Measurements from ENCODE around the gene SLC6A19. TPM values are rescaled to one million over a fixed set of nuclear protein-coding genes. Genes with fewer than 3 reads are reported as not detected.
A peak's percentile ranks its signal among the peaks of the same experiment; 100 is the strongest.

SLC6A19 gene
- total RNA-seq, 3 donors from 2014 or later: 0.08 TPM; not detected in 2

- no peaks in the 10 kb centered on the region for H3K36me3 Mint-ChIP-seq (ENCODE audit: insufficient read depth)
- no peak for ATAC-seq
These were observed 46.4 kb downstream of the SLC6A19 start for GRCh38 chr5:1247811-1248210.

GRCh38 chr5:1249366-1250280 lies 48.2 kb downstream of the SLC6A19 start:
- no peaks in the 10 kb centered on the region for H3K36me3 Mint-ChIP-seq (ENCODE audit: insufficient read depth)
- H3K4me3 Mint-ChIP-seq: no peak overlapping the region
- H3K9me3 Mint-ChIP-seq: no peaks in the 10 kb centered on the region
- DNase-seq (no peak), ATAC-seq (no peak)
- peaks cover 8% of the 10 kb centered on the region for H3K27me3 Mint-ChIP-seq (ENCODE audit: low read depth)
- peaks cover 5% of the 10 kb centered on the region for H3K4me1 Mint-ChIP-seq (ENCODE audit: low read depth)

More at GRCh38 chr5:1247811-1248210, 46.4 kb downstream of the SLC6A19 start:
- no peak overlapping the region for H3K4me3 Mint-ChIP-seq
- peaks cover 2% of the 10 kb centered on the region for H3K4me1 Mint-ChIP-seq (ENCODE audit: low read depth)
- no peaks in the 10 kb centered on the region for H3K9me3 Mint-ChIP-seq
- DNase-seq: no peak
- peaks cover 10% of the 10 kb centered on the region for H3K27me3 Mint-ChIP-seq (ENCODE audit: low read depth)

- no peaks in the 10 kb centered on the region for H3K9me3 Mint-ChIP-seq
- H3K4me1 Mint-ChIP-seq (ENCODE audit: low read depth): peaks cover 20% of the 10 kb centered on the region
- no peak overlapping the region for H3K4me3 Mint-ChIP-seq
- H3K27me3 Mint-ChIP-seq (ENCODE audit: low read depth): peaks cover under 1% of the 10 kb centered on the region
- H3K36me3 Mint-ChIP-seq (ENCODE audit: insufficient read depth): no peaks in the 10 kb centered on the region
- ATAC-seq (no peak), DNase-seq (no peak)
These were observed 50.5 kb downstream of the SLC6A19 start for GRCh38 chr5:1251678-1252580.

GRCh38 chr5:1252681-1253080 lies 51.3 kb downstream of the SLC6A19 start:
- Mint-ChIP-seq H3K27me3 (ENCODE audit: low read depth) (no peaks in the 10 kb centered on the region), H3K4me3 (no peak overlapping the region), H3K36me3 (ENCODE audit: insufficient read depth) (no peaks in the 10 kb centered on the region), H3K4me1 (ENCODE audit: low read depth) (peaks cover 20% of the 10 kb centered on the region), H3K9me3 (no peaks in the 10 kb centered on the region)
- ATAC-seq: no peak
- DNase-seq: no peak

- no peak for DNase-seq
- Mint-ChIP-seq H3K4me3 (no peak overlapping the region), H3K36me3 (ENCODE audit: insufficient read depth) (no peaks in the 10 kb centered on the region)
These were observed 52.2 kb downstream of the SLC6A19 start for GRCh38 chr5:1253456-1254105.

GRCh38 chr5:1254196-1254595 lies 52.8 kb downstream of the SLC6A19 start:
- H3K27me3 Mint-ChIP-seq (ENCODE audit: low read depth): no peaks in the 10 kb centered on the region
- ATAC-seq (no peak), DNase-seq (no peak)
- peaks cover 20% of the 10 kb centered on the region for H3K4me1 Mint-ChIP-seq (ENCODE audit: low read depth)
- H3K4me3 Mint-ChIP-seq: no peak overlapping the region
- H3K36me3 Mint-ChIP-seq (ENCODE audit: insufficient read depth): no peaks in the 10 kb centered on the region
- no peaks in the 10 kb centered on the region for H3K9me3 Mint-ChIP-seq

More at GRCh38 chr5:1253456-1254105, 52.2 kb downstream of the SLC6A19 start:
- peaks cover 20% of the 10 kb centered on the region for H3K4me1 Mint-ChIP-seq (ENCODE audit: low read depth)
- ATAC-seq: no peak
- no peaks in the 10 kb centered on the region for H3K9me3 Mint-ChIP-seq
- no peaks in the 10 kb centered on the region for H3K27me3 Mint-ChIP-seq (ENCODE audit: low read depth)

- no peaks in the 10 kb centered on the region for H3K27me3 Mint-ChIP-seq (ENCODE audit: low read depth)
- H3K9me3 Mint-ChIP-seq: no peaks in the 10 kb centered on the region
- H3K4me1 Mint-ChIP-seq (ENCODE audit: low read depth): peaks cover 20% of the 10 kb centered on the region
- no peaks in the 10 kb centered on the region for H3K36me3 Mint-ChIP-seq (ENCODE audit: insufficient read depth)
- peak; percentile 27 for DNase-seq
- ATAC-seq: peak; percentile 70 to 73
- H3K4me3 Mint-ChIP-seq: peak overlapping the region; percentile 36
These were observed 53.7 kb downstream of the SLC6A19 start for GRCh38 chr5:1255081-1255561.

- DNase-seq (no peak), ATAC-seq (no peak)
- peaks cover 20% of the 10 kb centered on the region for H3K4me1 Mint-ChIP-seq (ENCODE audit: low read depth)
- H3K36me3 Mint-ChIP-seq (ENCODE audit: insufficient read depth): no peaks in the 10 kb centered on the region
- no peaks in the 10 kb centered on the region for H3K27me3 Mint-ChIP-seq (ENCODE audit: low read depth)
- H3K4me3 Mint-ChIP-seq: no peak overlapping the region
- H3K9me3 Mint-ChIP-seq: no peaks in the 10 kb centered on the region
These were observed 55.4 kb downstream of the SLC6A19 start for GRCh38 chr5:1256776-1257175.

- ATAC-seq: no peak
- H3K4me1 Mint-ChIP-seq (ENCODE audit: low read depth): peaks cover 18% of the 10 kb centered on the region
- no peak for DNase-seq
- H3K9me3 Mint-ChIP-seq: no peaks in the 10 kb centered on the region
- no peaks in the 10 kb centered on the region for H3K27me3 Mint-ChIP-seq (ENCODE audit: low read depth)
- no peaks in the 10 kb centered on the region for H3K36me3 Mint-ChIP-seq (ENCODE audit: insufficient read depth)
- no peak overlapping the region for H3K4me3 Mint-ChIP-seq
These were observed 56.0 kb downstream of the SLC6A19 start for GRCh38 chr5:1257363-1257762.

GRCh38 chr5:1257841-1258240 lies 56.4 kb downstream of the SLC6A19 start:
- Mint-ChIP-seq H3K9me3 (no peaks in the 10 kb centered on the region), H3K4me1 (ENCODE audit: low read depth) (peaks cover 18% of the 10 kb centered on the region), H3K36me3 (ENCODE audit: insufficient read depth) (no peaks in the 10 kb centered on the region), H3K27me3 (ENCODE audit: low read depth) (no peaks in the 10 kb centered on the region), H3K4me3 (no peak overlapping the region)
- ATAC-seq (no peak), DNase-seq (no peak)

- Mint-ChIP-seq H3K36me3 (ENCODE audit: insufficient read depth) (no peaks in the 10 kb centered on the region), H3K4me1 (ENCODE audit: low read depth) (peaks cover 13% of the 10 kb centered on the region), H3K4me3 (no peak overlapping the region), H3K9me3 (no peaks in the 10 kb centered on the region), H3K27me3 (ENCODE audit: low read depth) (no peaks in the 10 kb centered on the region)
- DNase-seq (no peak), ATAC-seq (no peak)
These were observed 58.5 kb downstream of the SLC6A19 start for GRCh38 chr5:1259806-1260480.

- no peaks in the 10 kb centered on the region for H3K36me3 Mint-ChIP-seq (ENCODE audit: insufficient read depth)
- ATAC-seq (no peak), DNase-seq (no peak)
- no peaks in the 10 kb centered on the region for H3K27me3 Mint-ChIP-seq (ENCODE audit: low read depth)
- H3K4me3 Mint-ChIP-seq: no peak overlapping the region
- H3K9me3 Mint-ChIP-seq: no peaks in the 10 kb centered on the region
- no peaks in the 10 kb centered on the region for H3K4me1 Mint-ChIP-seq (ENCODE audit: low read depth)
These were observed 60.2 kb downstream of the SLC6A19 start for GRCh38 chr5:1261643-1262042.

GRCh38 chr5:1262381-1262780 lies 61.0 kb downstream of the SLC6A19 start:
- H3K4me3 Mint-ChIP-seq: no peak overlapping the region
- H3K9me3 Mint-ChIP-seq: no peaks in the 10 kb centered on the region
- no peak for ATAC-seq
- no peak for DNase-seq
- H3K4me1 Mint-ChIP-seq (ENCODE audit: low read depth): no peaks in the 10 kb centered on the region
- no peaks in the 10 kb centered on the region for H3K27me3 Mint-ChIP-seq (ENCODE audit: low read depth)
- no peaks in the 10 kb centered on the region for H3K36me3 Mint-ChIP-seq (ENCODE audit: insufficient read depth)
